Measurements from ENCODE around the gene JUNB. TPM values are rescaled to one million over a fixed set of nuclear protein-coding genes. Genes with fewer than 3 reads are reported as not detected.

The JUNB gene
- total RNA-seq, 1 experiment from 2014 or later, result 194 TPM

GRCh38 chr19:12793290-12794195 is 2.3 kb downstream of the JUNB start:
- ChIA-PET RAD21 (ENCODE audit: low non-redundant PET in 1 of 2, low total read pairs in 2 of 2, uncharacterized antibody in 2 of 2, unreplicated experiment in 2 of 2) (interaction anchor here (0.7 to 1.2 kb wide), 3 partner anchors 18 to 27 kb away, joined by 3 to 4 read pairs (median 3); partner anchors contain the start of gene HOOK2 (in 1 of the 2)), CTCF (interaction anchor here (1.2 to 7.4 kb wide), 9 partner anchors 11 to 60 kb away, joined by 3 to 123 read pairs (median 35); partner anchors contain the start of gene HOOK2), POLR2A (interaction anchor here (0.6 to 6.7 kb wide), 15 partner anchors 9 to 1856 kb away, joined by 3 to 172 read pairs (median 5); partner anchors contain the start of genes DHPS, HOOK2, PRDX2 and RNASEH2A)
- ATAC-seq (peak; percentile 56), DNase-seq (ENCODE audit: low read depth, low spot score) (peak; percentile 91)
- peak overlapping the region; percentile 93 for H3K9ac ChIP-seq (ENCODE audit: low read length)
- H4K20me1 ChIP-seq (ENCODE audit: insufficient read depth), result no peaks in the 10 kb centered on the region
- intact Hi-C loops (cut with micrococcal nuclease), result loop anchor here (2.0 kb wide), 1 partner anchor 15 kb away; no protein-coding TSS in a partner anchor
- H3K9me2 ChIP-seq (ENCODE audit: insufficient read depth), result no peaks in the 10 kb centered on the region
- H3K27me3 ChIP-seq (ENCODE audit: insufficient read depth, low read length), result no peaks in the 10 kb centered on the region
- H3K36me3 ChIP-seq (ENCODE audit: control insufficient read depth in 1 of 2, insufficient read depth in 2 of 2, low read length in 2 of 2), result no peaks in the 10 kb centered on the region; a peak in 2 of 4 replicates
- BruUV-seq (replicated peaks), result no TSS peak
- peak overlapping the region; percentile 99 for H3K4me2 ChIP-seq (ENCODE audit: low read length)
- TF ChIP-seq POLR2AphosphoS5 (IDR thresholded peaks at IDR 0.05; ENCODE audit: low read depth, low read length) (peak; percentile 94), YY1 (IDR thresholded peaks at IDR 0.05; ENCODE audit: extremely low read depth, insufficient replicate concordance, low read depth, low read length) (peak; percentile 36), ZNF274 (IDR thresholded peaks at IDR 0.05; ENCODE audit: low read depth, low read length) (no peak), SRF (IDR thresholded peaks at IDR 0.05; ENCODE audit: low read depth) (no peak), MAX (IDR thresholded peaks at IDR 0.05) (no peak), EGR1 (IDR thresholded peaks at IDR 0.05; ENCODE audit: low read depth) (no peak), ZBTB33 (IDR thresholded peaks at IDR 0.05; ENCODE audit: extremely low read depth, insufficient replicate concordance, low read length) (peak; percentile 76), POLR2A (IDR thresholded peaks at IDR 0.05; ENCODE audit: borderline replicate concordance, extremely low read depth, insufficient read depth, insufficient read length) (peak; percentile 94), CEBPB (IDR thresholded peaks at IDR 0.05; ENCODE audit: low read depth) (no peak), TCF7L2 (IDR thresholded peaks at IDR 0.05; ENCODE audit: borderline replicate concordance, extremely low read depth, insufficient read depth, insufficient read length) (peak; percentile 40), ATF3 (IDR thresholded peaks at IDR 0.05) (no peak), SP1 (IDR thresholded peaks at IDR 0.05; ENCODE audit: low read depth) (no peak), SIN3A (IDR thresholded peaks at IDR 0.05; ENCODE audit: low read depth) (no peak), ZFX (IDR thresholded peaks at IDR 0.05) (peak; percentile 80), CBX3 (IDR thresholded peaks at IDR 0.05; ENCODE audit: low read depth) (no peak)
- peak overlapping the region; percentile 96 for H3K27ac ChIP-seq (ENCODE audit: low read depth, low read length)
- no peak overlapping the region for H2AFZ ChIP-seq (ENCODE audit: low read depth, low read length, poor library complexity, severe bottlenecking)
- H3K79me2 ChIP-seq (ENCODE audit: insufficient read depth, low read length), result peaks cover 19% of the 10 kb centered on the region
- peak overlapping the region; percentile 77 to 84 for H3K4me3 ChIP-seq (replicated peaks in 1 of 2; ENCODE audit: low read depth in 1 of 2, low read length in 2 of 2)
- peaks cover 41 to 76% of the 10 kb centered on the region in 2 experiments for H3K4me1 ChIP-seq (ENCODE audit: control insufficient read depth in 1 of 2, insufficient read depth in 2 of 2, low read length in 2 of 2)
- H3K9me3 ChIP-seq (ENCODE audit: control insufficient read depth in 1 of 2, insufficient read depth in 1 of 2, low read depth in 1 of 2, low read length in 2 of 2), result no peaks in the 10 kb centered on the region
